Stimulated activated CD8-positive, alpha-beta memory T cell treated with anti-CD3 and anti-CD28 coated beads, Interleukin-15, amount 100 ng/mL, for 24 hours (primary cell): ENCODE data around the gene LSM14A.
"Not testable (repeated sequence)": the region's sequence is repeated elsewhere in the genome, so short reads cannot be mapped to it uniquely, and the experiment has no call there.

Experiments used
- DNase-seq: peaks from one replicate; pipeline ENCODE4 v3.0.0-alpha.2; 2020; ENCODE audit warnings: low read depth

The LSM14A gene

GRCh38 chr19:34191355-34191962 lies 19.2 kb downstream of the LSM14A start:
- DNase-seq, result no peak

- DNase-seq, result no peak
These were observed 21.1 kb downstream of the LSM14A start for GRCh38 chr19:34193439-34193838.

GRCh38 chr19:34193876-34194275 lies 21.6 kb downstream of the LSM14A start:
- DNase-seq, result no peak

GRCh38 chr19:34201133-34201532 lies 28.8 kb downstream of the LSM14A start:
- no peak for DNase-seq

GRCh38 chr19:34205324-34205723 lies 33.0 kb downstream of the LSM14A start:
- DNase-seq, result not testable (repeated sequence)

GRCh38 chr19:34208291-34208884 lies 36.1 kb downstream of the LSM14A start:
- DNase-seq, result no peak

- no peak for DNase-seq
These were observed 37.4 kb downstream of the LSM14A start for GRCh38 chr19:34209726-34210125.

GRCh38 chr19:34213283-34213682 lies 41.0 kb downstream of the LSM14A start:
- DNase-seq, result no peak

GRCh38 chr19:34214040-34214439 lies 41.7 kb downstream of the LSM14A start:
- DNase-seq, result no peak

GRCh38 chr19:34215006-34215665 lies 42.8 kb downstream of the LSM14A start:
- DNase-seq, result no peak

GRCh38 chr19:34215666-34216038 lies 43.3 kb downstream of the LSM14A start:
- DNase-seq, result no peak

- not testable (repeated sequence) for DNase-seq
These were observed 44.5 kb downstream of the LSM14A start for GRCh38 chr19:34216745-34217219.

- no peak for DNase-seq
These were observed 45.9 kb downstream of the LSM14A start for GRCh38 chr19:34217952-34218817.

- no peak for DNase-seq
These were observed 46.5 kb downstream of the LSM14A start for GRCh38 chr19:34218818-34219164.

- no peak for DNase-seq
These were observed 48.3 kb downstream of the LSM14A start for GRCh38 chr19:34220472-34221063.

GRCh38 chr19:34222386-34222785 lies 50.1 kb downstream of the LSM14A start:
- no peak for DNase-seq

GRCh38 chr19:34224996-34225658 lies 52.8 kb downstream of the LSM14A start:
- no peak for DNase-seq

GRCh38 chr19:34225659-34226015 lies 53.3 kb downstream of the LSM14A start:
- no peak for DNase-seq

GRCh38 chr19:34226036-34226435 lies 53.7 kb downstream of the LSM14A start:
- no peak for DNase-seq

- no peak for DNase-seq
These were observed 56.0 kb downstream of the LSM14A start for GRCh38 chr19:34228347-34228746.

GRCh38 chr19:34228762-34229161 lies 56.5 kb downstream of the LSM14A start:
- no peak for DNase-seq

- DNase-seq, result no peak
These were observed 57.4 kb downstream of the LSM14A start for GRCh38 chr19:34229721-34230120.
